Measurements from ENCODE around the gene MT2A.

MT2A gene

GRCh38 chr16:56600398-56600999 lies 7.9 kb upstream of the MT2A start:
- peak; percentile 54 for DNase-seq

- no peak for DNase-seq
Observed at GRCh38 chr16:56601325-56601724, 7.1 kb upstream of the MT2A start.

- no peak for DNase-seq
Observed at GRCh38 chr16:56603589-56603988, 4.8 kb upstream of the MT2A start.

GRCh38 chr16:56604966-56605365 lies 3.4 kb upstream of the MT2A start:
- no peak for DNase-seq

GRCh38 chr16:56605475-56605874 lies 2.9 kb upstream of the MT2A start:
- no peak for DNase-seq

- DNase-seq, result no peak
Observed at GRCh38 chr16:56606071-56606475, 2.3 kb upstream of the MT2A start.

- DNase-seq, result no peak
Observed at GRCh38 chr16:56606476-56607108, 1.8 kb upstream of the MT2A start.

GRCh38 chr16:56607109-56607618 lies 1.2 kb upstream of the MT2A start:
- no peak for DNase-seq

- no peak for DNase-seq
Observed at GRCh38 chr16:56607675-56608042, 725 bp upstream of the MT2A start.

GRCh38 chr16:56608876-56609462 lies 585 bp downstream of the MT2A start:
- DNase-seq, result no peak

- DNase-seq, result peak; percentile 75
Observed at GRCh38 chr16:56609463-56609921, 1.1 kb downstream of the MT2A start.

- DNase-seq, result peak; percentile 66
Observed at GRCh38 chr16:56610017-56610608, 1.7 kb downstream of the MT2A start.

GRCh38 chr16:56610609-56611111 lies 2.3 kb downstream of the MT2A start:
- DNase-seq, result no peak

- DNase-seq, result no peak
Observed at GRCh38 chr16:56611281-56611833, 3.0 kb downstream of the MT2A start.

GRCh38 chr16:56613706-56614105 lies 5.3 kb downstream of the MT2A start:
- DNase-seq, result no peak

- no peak for DNase-seq
Observed at GRCh38 chr16:56614549-56614991, 6.2 kb downstream of the MT2A start.

- no peak for DNase-seq
Observed at GRCh38 chr16:56615353-56615752, 7.0 kb downstream of the MT2A start.

GRCh38 chr16:56616608-56617211 lies 8.3 kb downstream of the MT2A start:
- DNase-seq, result no peak

GRCh38 chr16:56617212-56618085 lies 9.1 kb downstream of the MT2A start:
- peak; percentile 38 for DNase-seq

- DNase-seq, result no peak
Observed at GRCh38 chr16:56618138-56618537, 9.8 kb downstream of the MT2A start.

GRCh38 chr16:56620339-56620897 lies 12.0 kb downstream of the MT2A start:
- DNase-seq, result no peak

All from CD4-positive, alpha-beta T cell treated with Interleukin-12 subunit alpha and Interleukin-12 subunit beta, for 1 hour (primary cell).